WTC11 (cell line): ENCODE data around the gene SPOCD1. TPM values are rescaled to one million over a fixed set of nuclear protein-coding genes. Genes with fewer than 3 reads are reported as not detected.

Source experiments
- ATAC-seq: fragments of 200-7000 bp; cut with Tn5 transposase; 2 replicates; pipeline ENCODE4 v1.10.0; 2021; ENCODE audit warnings: mild to moderate bottlenecking, moderate library complexity
- CTCF ChIA-PET: fragments of 300-600 bp; sonication (Branson Sonifier 250); formaldehyde crosslinking; loops from one replicate; lab custom pipeline; 2021; ENCODE audit warnings: antibody characterized with exemption; lab: Charles Lee
- POLR2A ChIA-PET: fragments of 350-600 bp; sonication (Branson Sonifier 250); formaldehyde crosslinking; loops from one replicate; lab custom pipeline; 2021; ENCODE audit warnings: antibody characterized with exemption; lab: Charles Lee
- DNase-seq: peaks from one replicate; pipeline ENCODE4 v3.0.0; 2021; ENCODE audit warnings: low spot score
- H3K27ac Mint-ChIP-seq: 2 replicates; pipeline ENCODE4 v1.8.0; 2021; ENCODE audit warnings: mixed read lengths
- H3K27me3 Mint-ChIP-seq: 2 replicates; pipeline ENCODE4 v1.8.0; 2021; ENCODE audit warnings: low read depth, mild to moderate bottlenecking, moderate library complexity, mixed read lengths
- H3K36me3 Mint-ChIP-seq: 2 replicates; pipeline ENCODE4 v1.8.0; 2021; ENCODE audit warnings: mixed read lengths
- H3K4me1 Mint-ChIP-seq: 2 replicates; pipeline ENCODE4 v1.8.0; 2022; ENCODE audit warnings: mixed read lengths
- H3K4me3 Mint-ChIP-seq: 2 replicates; pipeline ENCODE4 v1.8.0; 2021; ENCODE audit warnings: mild to moderate bottlenecking, moderate library complexity, mixed read lengths
- H3K9me3 Mint-ChIP-seq: 2 replicates; pipeline ENCODE4 v1.8.0; 2021; ENCODE audit warnings: mixed read lengths
- ARID4B ChIP-seq: sonication (generic); formaldehyde crosslinking; IDR thresholded peaks from 2 replicates; pipeline ENCODE4 v1.8.0; 2023; ENCODE audit warnings: missing genetic modification reagents, mild to moderate bottlenecking, borderline replicate concordance
- CTCF ChIP-seq: fragments of 200-600 bp; IDR thresholded peaks from 2 replicates; pipeline ENCODE4 v1.8.0; 2022; ENCODE audit warnings: antibody characterized with exemption
- ERG ChIP-seq: fragments of 250-450 bp; sonication (Bioruptor Pico); IDR thresholded peaks from 2 replicates; pipeline ENCODE4 v1.8.0; 2021; ENCODE audit warnings: mild to moderate bottlenecking
- FOXJ3 ChIP-seq: sonication (generic); formaldehyde crosslinking; IDR thresholded peaks from 2 replicates; pipeline ENCODE4 v1.9.0; 2021; ENCODE audit warnings: missing genetic modification reagents, mild to moderate bottlenecking, borderline replicate concordance
- FOXP1 ChIP-seq: sonication (generic); formaldehyde crosslinking; IDR thresholded peaks from 2 replicates; pipeline ENCODE4 v1.8.0; 2022; ENCODE audit warnings: missing genetic modification reagents, mild to moderate bottlenecking, moderate library complexity, borderline replicate concordance
- HMGA2 ChIP-seq: fragments of 250-450 bp; sonication (Bioruptor Pico); IDR thresholded peaks from 2 replicates; pipeline ENCODE4 v1.4.0; 2021; ENCODE audit warnings: mild to moderate bottlenecking, moderate library complexity
- IRF2 ChIP-seq: sonication (generic); formaldehyde crosslinking; IDR thresholded peaks from 2 replicates; pipeline ENCODE4 v1.8.0; 2022; ENCODE audit warnings: low read depth, missing genetic modification reagents, borderline replicate concordance
- MXD4 ChIP-seq: fragments of 250-450 bp; sonication (Bioruptor Pico); IDR thresholded peaks from 2 replicates; pipeline ENCODE4 v1.8.0; 2021; ENCODE audit warnings: mild to moderate bottlenecking, moderate library complexity, borderline replicate concordance
- MYBL2 ChIP-seq: sonication (generic); formaldehyde crosslinking; IDR thresholded peaks from 2 replicates; pipeline ENCODE4 v1.8.1; 2023; ENCODE audit warnings: mild to moderate bottlenecking, moderate library complexity, missing genetic modification reagents
- NR2C2 ChIP-seq: sonication (generic); formaldehyde crosslinking; IDR thresholded peaks from 2 replicates; pipeline ENCODE4 v1.8.0; 2022; ENCODE audit warnings: mild to moderate bottlenecking, missing genetic modification reagents
- OVOL2 ChIP-seq: fragments of 250-450 bp; sonication (Bioruptor Pico); IDR thresholded peaks from 2 replicates; pipeline ENCODE4 v1.9.0; 2021; ENCODE audit warnings: mild to moderate bottlenecking, borderline replicate concordance
- SOX15 ChIP-seq: fragments of 250-450 bp; sonication (Bioruptor Pico); IDR thresholded peaks from 2 replicates; pipeline ENCODE4 v1.9.0; 2021; ENCODE audit warnings: mild to moderate bottlenecking
- SP1 ChIP-seq: sonication (generic); formaldehyde crosslinking; conservative IDR thresholded peaks from 2 replicates; pipeline ENCODE4 v1.8.1; 2022; ENCODE audit warnings: missing genetic modification reagents
- TCF7 ChIP-seq: sonication (generic); formaldehyde crosslinking; IDR thresholded peaks from 2 replicates; pipeline ENCODE4 v1.8.0; 2022; ENCODE audit warnings: mild to moderate bottlenecking, low read depth, missing genetic modification reagents, moderate library complexity
- TEAD1 ChIP-seq: sonication (generic); formaldehyde crosslinking; IDR thresholded peaks from 2 replicates; pipeline ENCODE4 v1.8.0; 2022; ENCODE audit warnings: mild to moderate bottlenecking, missing genetic modification reagents
- TEAD4 ChIP-seq: sonication (generic); formaldehyde crosslinking; IDR thresholded peaks from 2 replicates; pipeline ENCODE4 v1.8.0; 2022; ENCODE audit warnings: mild to moderate bottlenecking, missing genetic modification reagents
- ZBTB21 ChIP-seq: sonication (generic); formaldehyde crosslinking; IDR thresholded peaks from 2 replicates; pipeline ENCODE4 v1.8.1; 2023; ENCODE audit warnings: mild to moderate bottlenecking, missing genetic modification reagents, borderline replicate concordance
- ZBTB43 ChIP-seq: sonication (generic); formaldehyde crosslinking; IDR thresholded peaks from 2 replicates; pipeline ENCODE4 v1.8.1; 2023; ENCODE audit warnings: mild to moderate bottlenecking, missing genetic modification reagents
- ZNF512 ChIP-seq: sonication (generic); formaldehyde crosslinking; IDR thresholded peaks from 2 replicates; pipeline ENCODE4 v1.8.1; 2022; ENCODE audit warnings: missing genetic modification reagents, borderline replicate concordance
- total RNA-seq: library from RNA; stranded (reverse); gene quantifications from 3 replicates; pipeline ENCODE4 v1.2.3, GENCODE V29; 2021
- TF ChIP-seq, protein P1 (sequence below): fragments of 250-450 bp; sonication (Bioruptor Pico); IDR thresholded peaks from 2 replicates; pipeline ENCODE4 v1.9.0; 2021; ENCODE audit warnings: mild to moderate bottlenecking
- TF ChIP-seq, protein P2 (sequence below): sonication (generic); formaldehyde crosslinking; IDR thresholded peaks from 2 replicates; pipeline ENCODE4 v1.8.1; 2022; ENCODE audit warnings: low read depth, mild to moderate bottlenecking, moderate library complexity, missing genetic modification reagents, borderline replicate concordance

The SPOCD1 gene
- total RNA-seq, 1 experiment from 2014 or later = 3.0 TPM

DNA sequence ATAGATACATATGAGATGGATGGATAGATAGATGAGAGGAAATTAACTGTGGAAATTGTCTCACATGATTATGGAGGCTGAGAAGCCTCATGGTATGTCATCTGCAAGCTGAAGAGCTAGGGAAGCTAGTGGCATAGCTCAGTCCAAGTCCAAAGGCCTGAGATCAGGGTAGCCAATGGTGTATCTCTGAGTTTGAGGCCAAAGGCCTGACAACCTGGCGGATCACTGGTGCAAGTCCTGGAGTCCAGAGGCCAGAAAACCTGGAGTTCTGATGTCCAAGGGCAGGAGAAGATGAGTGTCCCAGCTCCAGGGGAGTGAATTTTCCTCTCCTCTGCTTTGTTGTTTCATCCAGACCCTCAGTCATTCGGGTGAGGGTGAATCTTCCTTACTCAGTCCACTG, 43.9 kb upstream of the SPOCD1 start (continued):
- no peak for TF ChIP-seq ARID4B (CRISPR knock-in tag)
- no peak for TF ChIP-seq MYBL2 (CRISPR knock-in tag)
- no peak for TF ChIP-seq ZBTB21 (CRISPR knock-in tag)
- TF ChIP-seq, all 79 proteins: peak for 0

DNA sequence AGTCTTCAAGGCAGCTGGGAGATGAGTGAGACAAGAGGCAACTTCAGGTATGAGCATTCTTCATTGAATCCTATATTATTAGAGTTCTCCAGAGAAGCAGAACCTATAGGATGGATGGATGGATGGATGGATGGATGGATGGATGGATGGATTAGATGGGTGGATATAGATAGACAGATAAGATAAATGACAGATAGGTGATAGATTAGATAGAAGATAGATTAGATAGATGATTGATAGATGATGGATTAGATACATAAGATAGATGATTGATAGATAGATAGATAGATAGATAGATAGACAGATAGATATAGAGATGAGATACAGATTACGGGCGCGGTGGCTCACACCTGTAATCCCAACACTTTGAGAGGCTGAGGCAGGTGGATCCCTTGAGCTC, 43.2 kb upstream of the SPOCD1 start:
- no peak for ATAC-seq
- Mint-ChIP-seq H3K27me3 (no peaks in the 10 kb centered on the region), H3K27ac (no peak overlapping the region), H3K9me3 (no peaks in the 10 kb centered on the region), H3K36me3 (no peaks in the 10 kb centered on the region), H3K4me3 (no peak overlapping the region), H3K4me1 (no peaks in the 10 kb centered on the region)
- POLR2A ChIA-PET = no interaction called here
- DNase-seq = no peak
- CTCF ChIA-PET = interaction anchor here (1.5 to 2.6 kb wide), 2 partner anchors 105 to 465 kb away, joined by 4 to 9 read pairs; no protein-coding TSS in a partner anchor
- no peak for TF ChIP-seq ZNF512 (CRISPR knock-in tag)

- Mint-ChIP-seq H3K4me3 (no peak overlapping the region), H3K27me3 (no peaks in the 10 kb centered on the region), H3K4me1 (no peaks in the 10 kb centered on the region), H3K27ac (no peak overlapping the region), H3K9me3 (no peaks in the 10 kb centered on the region), H3K36me3 (no peaks in the 10 kb centered on the region)
- ChIA-PET POLR2A (no interaction called here), CTCF (interaction anchor here (0.8 to 2.6 kb wide), 4 partner anchors 69 to 463 kb away, joined by 3 to 9 read pairs (median 4); no protein-coding TSS in a partner anchor)
- no peak for DNase-seq
- no peak for ATAC-seq
- TF ChIP-seq CTCF (no peak), FOXP1 (CRISPR knock-in tag) (no peak), TEAD1 (CRISPR knock-in tag) (no peak), OVOL2 (CRISPR knock-in tag) (no peak), MXD4 (CRISPR knock-in tag) (no peak), IRF2 (CRISPR knock-in tag) (no peak), NR2C2 (CRISPR knock-in tag) (no peak), SP1 (CRISPR knock-in tag) (no peak), FOXJ3 (CRISPR knock-in tag) (no peak), HMGA2 (no peak), ERG (CRISPR knock-in tag) (no peak), TEAD4 (no peak), TCF7 (CRISPR knock-in tag) (no peak), ZBTB43 (CRISPR knock-in tag) (no peak), SOX15 (CRISPR knock-in tag) (no peak)
- TF ChIP-seq, protein P1, sequence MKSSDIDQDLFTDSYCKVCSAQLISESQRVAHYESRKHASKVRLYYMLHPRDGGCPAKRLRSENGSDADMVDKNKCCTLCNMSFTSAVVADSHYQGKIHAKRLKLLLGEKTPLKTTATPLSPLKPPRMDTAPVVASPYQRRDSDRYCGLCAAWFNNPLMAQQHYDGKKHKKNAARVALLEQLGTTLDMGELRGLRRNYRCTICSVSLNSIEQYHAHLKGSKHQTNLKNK (CRISPR knock-in tag) = no peak
- TF ChIP-seq, protein P2, sequence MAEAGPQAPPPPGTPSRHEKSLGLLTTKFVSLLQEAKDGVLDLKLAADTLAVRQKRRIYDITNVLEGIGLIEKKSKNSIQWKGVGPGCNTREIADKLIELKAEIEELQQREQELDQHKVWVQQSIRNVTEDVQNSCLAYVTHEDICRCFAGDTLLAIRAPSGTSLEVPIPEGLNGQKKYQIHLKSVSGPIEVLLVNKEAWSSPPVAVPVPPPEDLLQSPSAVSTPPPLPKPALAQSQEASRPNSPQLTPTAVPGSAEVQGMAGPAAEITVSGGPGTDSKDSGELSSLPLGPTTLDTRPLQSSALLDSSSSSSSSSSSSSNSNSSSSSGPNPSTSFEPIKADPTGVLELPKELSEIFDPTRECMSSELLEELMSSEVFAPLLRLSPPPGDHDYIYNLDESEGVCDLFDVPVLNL (CRISPR knock-in tag) = no peak
These were observed 42.0 kb upstream of the SPOCD1 start for GRCh38 chr1:31857863-31858262.
